Activated naive CD4-positive, alpha-beta T cell treated with anti-CD3 and anti-CD28 coated beads, Interleukin-2, amount 10 ng/mL, durations not matched to agents 7 days and 5 days (primary cell): ENCODE measurements around the gene ECHDC1.
"Not testable (repeated sequence)": the region's sequence is repeated elsewhere in the genome, so short reads cannot be mapped to it uniquely, and the experiment has no call there.

Experiments used
- CTCF ChIA-PET: fragments of 350-600 bp; sonication (Branson Sonifier 250); formaldehyde crosslinking; loops from one replicate; lab custom pipeline; 2021; ENCODE audit warnings: antibody characterized with exemption; lab: Charles Lee
- DNase-seq: peaks from one replicate; pipeline ENCODE4 v3.0.0-alpha.2; 2020
- H3K27ac Mint-ChIP-seq: one replicate; pipeline ENCODE4 v1.8.0; 2021; ENCODE audit warnings: mild to moderate bottlenecking, moderate library complexity, mixed read lengths
- H3K27me3 Mint-ChIP-seq: one replicate; pipeline ENCODE4 v1.8.0; 2021; ENCODE audit warnings: mild to moderate bottlenecking, mixed read lengths
- H3K36me3 Mint-ChIP-seq: one replicate; pipeline ENCODE4 v1.8.0; 2021; ENCODE audit warnings: mixed read lengths
- H3K4me1 Mint-ChIP-seq: one replicate; pipeline ENCODE4 v1.8.0; 2021; ENCODE audit warnings: mixed read lengths
- H3K4me3 Mint-ChIP-seq: one replicate; pipeline ENCODE4 v1.8.0; 2021; ENCODE audit warnings: mild to moderate bottlenecking, moderate library complexity, mixed read lengths
- H3K9me3 Mint-ChIP-seq: one replicate; pipeline ENCODE4 v1.8.0; 2021; ENCODE audit warnings: mixed read lengths

Gene ECHDC1

DNA sequence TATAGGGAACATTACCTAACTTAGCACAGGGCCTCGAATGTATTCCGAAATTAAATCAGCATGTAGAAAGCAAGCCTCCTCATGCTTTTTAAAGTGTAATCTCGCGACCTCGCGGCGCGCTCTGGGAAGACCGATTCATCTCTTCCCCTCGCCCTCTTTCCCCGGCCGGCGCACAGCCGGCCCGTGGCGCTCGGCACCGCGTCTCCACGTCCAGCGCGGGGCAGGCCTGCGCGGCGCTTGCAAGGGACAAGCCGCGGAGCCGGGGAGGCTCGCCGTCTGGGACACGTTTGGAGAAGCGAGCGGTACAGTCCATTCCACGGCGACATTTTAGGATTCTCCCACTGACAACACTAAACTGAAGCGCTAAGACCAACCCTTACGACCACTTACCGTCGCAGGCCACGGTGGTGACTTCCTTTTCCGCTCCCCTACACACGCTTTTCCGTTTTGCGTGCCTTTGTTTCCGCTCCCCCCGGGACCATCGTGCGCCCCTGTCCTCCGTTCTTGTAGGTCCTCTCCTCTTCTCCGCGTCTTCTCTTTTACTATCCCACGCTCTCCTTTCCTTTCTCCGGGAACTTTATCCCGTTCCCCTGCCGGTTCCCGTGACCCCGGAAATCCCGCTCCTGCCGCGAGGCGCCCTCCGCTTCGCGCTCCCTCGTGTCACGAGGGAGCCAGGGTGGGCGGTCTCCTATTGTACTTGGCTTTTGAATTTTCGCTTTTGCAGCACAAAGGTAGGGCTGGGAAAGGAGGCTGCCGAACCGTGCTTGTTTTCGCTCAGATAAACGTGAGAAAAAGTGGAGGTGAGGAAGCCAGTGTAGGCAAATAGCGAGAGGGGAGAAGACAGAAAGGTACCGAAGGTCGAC lies at the start of gene ECHDC1:
ECHDC1 (minus strand) TSS at position 664 of the 863 bp plus-strand sequence. CDS start 12,581 bp downstream, outside the sequence.
- DNase-seq = peak; percentile 79
- Mint-ChIP-seq H3K4me3 (no peak within 1 kb of the TSS), H3K9me3 (no peaks in the 10 kb centered on the region), H3K27ac (no peak within 1 kb of the TSS), H3K36me3 (peaks cover 6% of the 10 kb centered on the region), H3K4me1 (peaks cover 4% of the 10 kb centered on the region), H3K27me3 (no peaks in the 10 kb centered on the region)
- CTCF ChIA-PET = interaction anchor here (0.6 to 1.5 kb wide), 9 partner anchors 19 to 196 kb away, joined by 3 to 7 read pairs (median 3); no protein-coding TSS in a partner anchor

- CTCF ChIA-PET = no interaction called here
- Mint-ChIP-seq H3K27ac (no peak overlapping the region), H3K36me3 (no peaks in the 10 kb centered on the region)
Measured at GRCh38 chr6:127392301-127392700, 48.9 kb upstream of the ECHDC1 start.

DNA sequence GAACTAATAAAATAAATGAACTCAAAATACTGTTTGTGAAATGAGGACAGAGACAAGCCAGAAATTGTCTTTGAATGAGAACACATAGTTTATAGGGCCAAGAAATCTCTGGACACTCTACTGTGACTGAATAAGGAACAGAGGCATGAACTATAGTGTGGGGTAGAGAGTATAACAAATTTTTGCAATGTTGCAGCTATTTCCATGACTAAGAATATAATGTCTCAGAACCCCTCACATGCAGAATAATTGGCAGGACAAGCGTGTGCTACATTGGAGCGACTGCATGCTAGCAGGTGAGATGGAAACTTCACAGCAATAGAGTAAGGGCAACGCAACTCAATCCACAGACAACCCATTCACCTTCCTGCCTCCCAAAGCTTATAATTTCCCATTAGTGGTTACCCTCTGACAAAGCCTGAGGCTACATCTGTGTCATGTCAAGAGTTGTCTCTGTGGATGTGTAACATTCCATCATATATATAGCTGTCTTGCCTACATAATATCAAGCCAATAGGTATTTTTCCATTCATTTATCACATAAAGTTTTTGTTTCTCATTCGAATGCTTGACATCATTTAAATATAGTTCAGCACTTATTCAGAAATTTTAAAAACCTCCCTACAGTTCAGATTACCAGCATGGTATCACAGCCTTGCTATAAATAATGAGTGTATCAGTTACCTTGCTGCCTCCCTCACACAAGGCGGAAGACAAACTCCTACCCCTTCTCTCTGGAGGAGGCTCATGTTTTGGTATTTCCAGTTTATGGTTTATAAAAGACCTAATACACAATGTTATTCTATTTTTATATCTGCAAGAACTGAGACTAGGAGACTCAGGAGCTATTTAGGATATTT lies 47.9 kb upstream of the ECHDC1 start:
- H3K27me3 Mint-ChIP-seq = no peaks in the 10 kb centered on the region
- CTCF ChIA-PET = no interaction called here
- no peak overlapping the region for H3K27ac Mint-ChIP-seq
- H3K4me3 Mint-ChIP-seq = no peak overlapping the region
- no peaks in the 10 kb centered on the region for H3K36me3 Mint-ChIP-seq
- no peaks in the 10 kb centered on the region for H3K4me1 Mint-ChIP-seq
- no peaks in the 10 kb centered on the region for H3K9me3 Mint-ChIP-seq
- no peak for DNase-seq

More at GRCh38 chr6:127392301-127392700, 48.9 kb upstream of the ECHDC1 start:
- Mint-ChIP-seq H3K4me3 (no peak overlapping the region), H3K27me3 (no peaks in the 10 kb centered on the region), H3K4me1 (no peaks in the 10 kb centered on the region), H3K9me3 (no peaks in the 10 kb centered on the region)
- no peak for DNase-seq

DNA sequence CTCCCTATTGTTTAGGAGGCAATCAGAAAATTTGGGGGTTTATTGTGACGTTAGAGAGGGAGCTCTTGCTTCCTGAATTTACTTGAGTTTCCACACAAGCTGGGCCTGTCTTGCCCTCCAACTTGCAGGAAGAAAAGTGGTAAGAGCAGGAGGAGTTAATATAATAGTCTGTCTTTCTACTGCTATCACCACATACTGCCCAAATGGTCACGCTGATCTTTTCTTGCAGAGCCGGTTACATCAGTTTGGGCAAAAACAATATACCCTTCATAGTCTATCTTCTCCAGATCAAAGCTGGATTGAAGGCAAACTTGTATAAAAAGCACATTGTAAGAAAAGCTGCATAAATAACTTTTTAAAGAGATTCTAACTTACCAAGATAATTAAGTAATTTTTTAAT lies 46.3 kb upstream of the ECHDC1 start:
- no peaks in the 10 kb centered on the region for H3K4me1 Mint-ChIP-seq
- H3K9me3 Mint-ChIP-seq = no peaks in the 10 kb centered on the region
- CTCF ChIA-PET = no interaction called here
- H3K36me3 Mint-ChIP-seq = no peaks in the 10 kb centered on the region
- no peak overlapping the region for H3K27ac Mint-ChIP-seq
- H3K27me3 Mint-ChIP-seq = no peaks in the 10 kb centered on the region
- H3K4me3 Mint-ChIP-seq = no peak overlapping the region
- no peak for DNase-seq

DNA sequence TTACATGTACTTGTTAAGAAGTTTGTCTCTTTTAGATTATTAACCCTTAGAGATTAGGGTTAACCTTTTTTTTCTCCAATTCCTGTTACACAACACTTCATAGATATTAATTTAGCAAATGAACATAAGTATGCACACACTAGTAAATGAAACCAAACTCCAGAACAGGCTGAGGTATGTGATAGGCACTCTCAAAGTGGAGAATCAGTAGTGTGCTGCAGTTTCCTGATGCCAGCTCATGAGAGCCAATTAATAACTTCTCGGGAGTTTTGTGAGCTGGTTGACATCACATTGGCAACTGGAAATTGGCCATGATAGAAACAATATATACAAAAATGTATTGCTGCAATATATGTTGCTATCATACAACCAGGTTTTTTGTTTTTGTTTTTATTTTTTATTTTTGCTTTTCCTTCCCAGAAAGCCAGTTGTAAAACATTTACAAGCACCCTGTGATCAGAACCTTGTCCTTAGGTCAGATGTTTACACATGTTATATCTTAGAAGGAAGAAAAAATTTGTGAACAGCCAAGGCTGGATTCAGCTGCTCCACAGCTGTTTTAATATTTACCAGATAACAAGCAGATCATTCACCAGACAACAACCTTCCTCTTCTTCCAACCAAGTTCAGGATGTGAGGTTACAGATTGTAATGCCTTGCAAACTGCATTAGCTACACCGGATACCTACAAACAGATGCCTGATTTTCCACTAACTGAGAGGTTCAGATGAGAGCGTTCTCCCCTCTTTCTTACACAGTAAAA lies 42.4 kb upstream of the ECHDC1 start:
- Mint-ChIP-seq H3K4me3 (no peak overlapping the region), H3K36me3 (no peaks in the 10 kb centered on the region), H3K27me3 (no peaks in the 10 kb centered on the region), H3K4me1 (no peaks in the 10 kb centered on the region), H3K27ac (no peak overlapping the region), H3K9me3 (no peaks in the 10 kb centered on the region)
- CTCF ChIA-PET = no interaction called here
- no peak for DNase-seq

GRCh38 chr6:127384848-127385247 lies 41.4 kb upstream of the ECHDC1 start:
- H3K27ac Mint-ChIP-seq, DNase-seq, H3K4me3 Mint-ChIP-seq, H3K36me3 Mint-ChIP-seq, H3K4me1 Mint-ChIP-seq, CTCF ChIA-PET, H3K9me3 Mint-ChIP-seq, H3K27me3 Mint-ChIP-seq: not testable (repeated sequence)

DNA sequence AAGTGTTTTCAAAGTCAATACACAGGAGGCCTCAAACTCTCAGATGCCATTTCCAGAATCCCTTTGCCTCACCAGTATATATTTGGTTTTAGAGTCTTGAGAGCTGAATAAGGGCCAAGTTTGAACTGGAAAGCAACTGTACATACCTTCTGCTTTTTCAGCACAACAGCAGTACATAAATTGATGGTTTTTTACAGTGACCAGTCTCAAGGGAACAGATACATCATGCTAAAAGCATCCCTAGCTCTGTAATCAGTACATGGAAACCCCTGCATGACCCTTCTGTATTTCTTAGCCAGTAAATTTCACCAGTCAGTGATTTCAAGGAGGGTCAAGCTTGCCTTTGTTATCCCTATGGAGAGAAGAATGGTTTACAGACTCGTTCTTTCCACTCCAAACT lies 40.6 kb upstream of the ECHDC1 start:
- CTCF ChIA-PET = no interaction called here
- Mint-ChIP-seq H3K27ac (no peak overlapping the region), H3K9me3 (no peaks in the 10 kb centered on the region), H3K36me3 (no peaks in the 10 kb centered on the region), H3K4me3 (no peak overlapping the region), H3K27me3 (no peaks in the 10 kb centered on the region), H3K4me1 (no peaks in the 10 kb centered on the region)
- DNase-seq = no peak

GRCh38 chr6:127382413-127382812 lies 39.0 kb upstream of the ECHDC1 start:
- CTCF ChIA-PET = no interaction called here
- H3K27me3 Mint-ChIP-seq = no peaks in the 10 kb centered on the region
- H3K36me3 Mint-ChIP-seq = no peaks in the 10 kb centered on the region
- H3K4me1 Mint-ChIP-seq = no peaks in the 10 kb centered on the region
- no peaks in the 10 kb centered on the region for H3K9me3 Mint-ChIP-seq
- no peak overlapping the region for H3K4me3 Mint-ChIP-seq
- H3K27ac Mint-ChIP-seq = no peak overlapping the region
- no peak for DNase-seq

- no peak for DNase-seq
- Mint-ChIP-seq H3K36me3 (no peaks in the 10 kb centered on the region), H3K4me3 (no peak overlapping the region), H3K27ac (no peak overlapping the region), H3K9me3 (no peaks in the 10 kb centered on the region), H3K4me1 (no peaks in the 10 kb centered on the region), H3K27me3 (no peaks in the 10 kb centered on the region)
- CTCF ChIA-PET = no interaction called here
Measured at GRCh38 chr6:127381384-127381783, 38.0 kb upstream of the ECHDC1 start.

- Mint-ChIP-seq H3K4me1 (no peaks in the 10 kb centered on the region), H3K36me3 (no peaks in the 10 kb centered on the region), H3K27me3 (no peaks in the 10 kb centered on the region), H3K9me3 (no peaks in the 10 kb centered on the region), H3K27ac (no peak overlapping the region), H3K4me3 (no peak overlapping the region)
- CTCF ChIA-PET = no interaction called here
- DNase-seq = no peak
Measured at GRCh38 chr6:127376685-127377084, 33.3 kb upstream of the ECHDC1 start.

- Mint-ChIP-seq H3K4me3 (no peak overlapping the region), H3K27ac (no peak overlapping the region), H3K9me3 (peaks cover 4% of the 10 kb centered on the region), H3K27me3 (peaks cover 3% of the 10 kb centered on the region), H3K36me3 (no peaks in the 10 kb centered on the region), H3K4me1 (no peaks in the 10 kb centered on the region)
- DNase-seq = no peak
- CTCF ChIA-PET = no interaction called here
Measured at GRCh38 chr6:127367023-127367375, 23.6 kb upstream of the ECHDC1 start.

- H3K27ac Mint-ChIP-seq = no peak overlapping the region
- H3K9me3 Mint-ChIP-seq = peaks cover 3% of the 10 kb centered on the region
- CTCF ChIA-PET = no interaction called here
- no peaks in the 10 kb centered on the region for H3K36me3 Mint-ChIP-seq
- H3K4me3 Mint-ChIP-seq = no peak overlapping the region
- no peak for DNase-seq
- peaks cover 3% of the 10 kb centered on the region for H3K27me3 Mint-ChIP-seq
- H3K4me1 Mint-ChIP-seq = no peaks in the 10 kb centered on the region
Measured at GRCh38 chr6:127366282-127367022, 23.0 kb upstream of the ECHDC1 start.

DNA sequence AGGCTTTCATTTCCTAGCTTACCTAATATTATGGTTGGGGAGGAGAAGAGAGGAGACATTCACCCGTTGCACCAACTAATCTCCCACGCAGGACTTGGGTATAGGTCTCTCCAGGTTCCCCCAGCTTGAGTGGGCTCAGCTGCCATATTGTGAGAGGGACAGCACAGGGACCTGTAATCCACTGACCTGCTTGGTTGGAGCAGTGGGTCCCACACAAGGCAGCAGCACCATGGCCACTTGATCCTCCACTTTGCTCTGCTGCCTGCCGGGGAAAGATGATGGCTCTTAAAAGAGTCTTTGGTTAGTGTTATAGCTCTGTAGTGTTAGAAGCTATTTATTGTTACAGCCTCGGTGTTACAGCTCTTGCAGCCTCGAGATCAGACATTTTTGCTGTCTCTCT lies 22.5 kb upstream of the ECHDC1 start:
- Mint-ChIP-seq H3K27ac (no peak overlapping the region), H3K27me3 (peaks cover 3% of the 10 kb centered on the region), H3K36me3 (no peaks in the 10 kb centered on the region), H3K4me1 (no peaks in the 10 kb centered on the region), H3K4me3 (no peak overlapping the region), H3K9me3 (peaks cover 3% of the 10 kb centered on the region)
- DNase-seq = no peak
- CTCF ChIA-PET = no interaction called here
